HEK293 (cell line): ENCODE data around the gene FMN1.

ENCODE experiments used
- CTCF ChIA-PET: fragments of 350-600 bp; formaldehyde crosslinking; extraction: SDS; loops from one replicate; lab custom pipeline; 2021; ENCODE audit warnings: antibody characterized with exemption; lab: Yijun Ruan, JAX
- POLR2A ChIA-PET: fragments of 300-600 bp; formaldehyde crosslinking; extraction: SDS; loops from one replicate; lab custom pipeline; 2020; ENCODE audit warnings: antibody characterized with exemption, inconsistent platforms; lab: Yijun Ruan, JAX
- H3K27ac ChIP-seq: fragments of 200-500 bp; sonication (Bioruptor generic); 2 replicates; pipeline ENCODE4 v1.5.1; 2014; ENCODE audit warnings: low read depth, low read length, control low read depth, inconsistent platforms; ENCODE audit errors: extremely low read depth
- H3K36me3 ChIP-seq, 2 experiments: fragments of 200-500 bp in 1 of 2; sonication (Bioruptor generic) in 1 of 2; 1 replicate in 1 of 2; 2 replicates in 1 of 2; pipeline ENCODE4 v1.5.1; 2014 to 2017; ENCODE audit warnings: inconsistent platforms in 2 of 2, low read length in 2 of 2; ENCODE audit not compliant: control insufficient read depth in 2 of 2, insufficient read depth in 1 of 2
- H3K4me1 ChIP-seq: fragments of 200-500 bp; sonication (Bioruptor generic); 2 replicates; pipeline ENCODE4 v1.5.1; 2014; ENCODE audit warnings: mild to moderate bottlenecking, low read length, inconsistent platforms; ENCODE audit not compliant: control insufficient read depth, insufficient read depth
- H3K4me3 ChIP-seq: 2 replicates; pipeline ENCODE4 v1.5.1; 2011; ENCODE audit warnings: low read depth, mild to moderate bottlenecking, control low read depth, low read length, moderate library complexity
- H3K9me3 ChIP-seq: fragments of 200-500 bp; sonication (Bioruptor generic); 2 replicates; pipeline ENCODE4 v1.5.1; 2014; ENCODE audit warnings: low read depth, low read length, inconsistent platforms; ENCODE audit not compliant: control insufficient read depth, insufficient read depth
- BCL11A ChIP-seq: fragments of 450-650 bp; formaldehyde crosslinking; IDR thresholded peaks from 2 replicates; pipeline ENCODE4 v1.5.1; 2016; ENCODE audit warnings: low read depth, missing biosample characterization, missing genetic modification characterization
- BCL11B ChIP-seq: fragments of 450-650 bp; formaldehyde crosslinking; IDR thresholded peaks from 2 replicates; pipeline ENCODE4 v1.5.1; 2016; ENCODE audit warnings: low read depth, missing biosample characterization, missing genetic modification characterization
- GLIS1 ChIP-seq: fragments of 450-650 bp; formaldehyde crosslinking; IDR thresholded peaks from 2 replicates; pipeline ENCODE4 v1.5.1; 2016; ENCODE audit warnings: missing biosample characterization, missing genetic modification characterization
- IKZF3 ChIP-seq: fragments of 450-650 bp; IDR thresholded peaks from 2 replicates; pipeline ENCODE4 v1.5.0; 2018; ENCODE audit warnings: missing biosample characterization, mild to moderate bottlenecking, missing genetic modification characterization, moderate library complexity
- YY2 ChIP-seq: fragments of 450-650 bp; formaldehyde crosslinking; IDR thresholded peaks from 2 replicates; pipeline ENCODE4 v1.5.1; 2016; ENCODE audit warnings: missing biosample characterization, missing genetic modification characterization
- ZBTB1 ChIP-seq: fragments of 450-650 bp; formaldehyde crosslinking; IDR thresholded peaks from 2 replicates; pipeline ENCODE4 v1.5.1; 2016; ENCODE audit warnings: missing biosample characterization, missing genetic modification characterization
- ZNF202 ChIP-seq: fragments of 450-650 bp; formaldehyde crosslinking; IDR thresholded peaks from 2 replicates; pipeline ENCODE4 v1.5.1; 2016; ENCODE audit warnings: missing biosample characterization, missing genetic modification characterization, borderline replicate concordance
- ZNF221 ChIP-seq: fragments of 450-650 bp; formaldehyde crosslinking; IDR thresholded peaks from 2 replicates; pipeline ENCODE4 v1.5.1; 2017; ENCODE audit warnings: missing biosample characterization, missing genetic modification characterization, borderline replicate concordance
- ZNF223 ChIP-seq: fragments of 450-650 bp; formaldehyde crosslinking; IDR thresholded peaks from 2 replicates; pipeline ENCODE4 v1.5.1; 2016; ENCODE audit warnings: missing biosample characterization, missing genetic modification characterization
- ZNF571 ChIP-seq: fragments of 450-650 bp; formaldehyde crosslinking; IDR thresholded peaks from 2 replicates; pipeline ENCODE4 v1.5.0; 2017; ENCODE audit warnings: missing biosample characterization, missing genetic modification characterization
- ZNF660 ChIP-seq: fragments of 450-650 bp; IDR thresholded peaks from 2 replicates; pipeline ENCODE4 v1.5.1; 2018; ENCODE audit warnings: missing biosample characterization, mild to moderate bottlenecking, missing genetic modification characterization
- ZNF791 ChIP-seq: fragments of 450-650 bp; formaldehyde crosslinking; IDR thresholded peaks from 2 replicates; pipeline ENCODE4 v1.5.1; 2016; ENCODE audit warnings: missing biosample characterization, missing genetic modification characterization
- TF ChIP-seq, protein P1 (sequence below): fragments of 450-650 bp; formaldehyde crosslinking; IDR thresholded peaks from 2 replicates; pipeline ENCODE4 v1.5.1; 2016; ENCODE audit warnings: missing biosample characterization, missing genetic modification characterization
- TF ChIP-seq, protein P2 (sequence below): fragments of 450-650 bp; formaldehyde crosslinking; IDR thresholded peaks from 2 replicates; pipeline ENCODE4 v1.5.1; 2016; ENCODE audit warnings: missing biosample characterization, missing genetic modification characterization
- TF ChIP-seq, protein P3 (sequence below): fragments of 450-650 bp; formaldehyde crosslinking; IDR thresholded peaks from 2 replicates; pipeline ENCODE4 v1.5.1; 2016; ENCODE audit warnings: missing biosample characterization, missing genetic modification characterization
- TF ChIP-seq, protein P4 (sequence below): fragments of 450-650 bp; formaldehyde crosslinking; conservative IDR thresholded peaks from 2 replicates; pipeline ENCODE4 v1.5.1; 2016; ENCODE audit warnings: low read depth, missing biosample characterization, missing genetic modification characterization

FMN1 gene

DNA sequence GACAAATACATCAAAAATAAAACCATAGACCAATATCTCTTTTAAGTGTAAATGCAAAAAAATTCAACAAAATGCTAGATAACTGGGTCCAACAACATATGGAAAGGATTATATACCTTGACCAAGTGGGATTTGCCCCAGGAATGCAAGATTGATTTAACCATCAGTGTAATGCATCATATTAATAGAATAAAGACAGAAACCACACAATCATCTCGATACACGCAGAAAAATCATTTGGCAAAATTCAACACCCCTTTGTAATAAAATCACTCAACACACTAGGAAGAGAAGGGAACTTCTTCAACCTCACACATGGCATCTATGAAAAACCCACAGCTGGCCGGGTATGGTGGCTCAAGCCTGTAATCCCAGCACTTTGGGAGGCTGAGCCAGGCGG lies 457.2 kb downstream of the FMN1 start (continued):
- TF ChIP-seq, protein P1, sequence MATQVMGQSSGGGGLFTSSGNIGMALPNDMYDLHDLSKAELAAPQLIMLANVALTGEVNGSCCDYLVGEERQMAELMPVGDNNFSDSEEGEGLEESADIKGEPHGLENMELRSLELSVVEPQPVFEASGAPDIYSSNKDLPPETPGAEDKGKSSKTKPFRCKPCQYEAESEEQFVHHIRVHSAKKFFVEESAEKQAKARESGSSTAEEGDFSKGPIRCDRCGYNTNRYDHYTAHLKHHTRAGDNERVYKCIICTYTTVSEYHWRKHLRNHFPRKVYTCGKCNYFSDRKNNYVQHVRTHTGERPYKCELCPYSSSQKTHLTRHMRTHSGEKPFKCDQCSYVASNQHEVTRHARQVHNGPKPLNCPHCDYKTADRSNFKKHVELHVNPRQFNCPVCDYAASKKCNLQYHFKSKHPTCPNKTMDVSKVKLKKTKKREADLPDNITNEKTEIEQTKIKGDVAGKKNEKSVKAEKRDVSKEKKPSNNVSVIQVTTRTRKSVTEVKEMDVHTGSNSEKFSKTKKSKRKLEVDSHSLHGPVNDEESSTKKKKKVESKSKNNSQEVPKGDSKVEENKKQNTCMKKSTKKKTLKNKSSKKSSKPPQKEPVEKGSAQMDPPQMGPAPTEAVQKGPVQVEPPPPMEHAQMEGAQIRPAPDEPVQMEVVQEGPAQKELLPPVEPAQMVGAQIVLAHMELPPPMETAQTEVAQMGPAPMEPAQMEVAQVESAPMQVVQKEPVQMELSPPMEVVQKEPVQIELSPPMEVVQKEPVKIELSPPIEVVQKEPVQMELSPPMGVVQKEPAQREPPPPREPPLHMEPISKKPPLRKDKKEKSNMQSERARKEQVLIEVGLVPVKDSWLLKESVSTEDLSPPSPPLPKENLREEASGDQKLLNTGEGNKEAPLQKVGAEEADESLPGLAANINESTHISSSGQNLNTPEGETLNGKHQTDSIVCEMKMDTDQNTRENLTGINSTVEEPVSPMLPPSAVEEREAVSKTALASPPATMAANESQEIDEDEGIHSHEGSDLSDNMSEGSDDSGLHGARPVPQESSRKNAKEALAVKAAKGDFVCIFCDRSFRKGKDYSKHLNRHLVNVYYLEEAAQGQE (tag by site-specific recombination): no peak

DNA sequence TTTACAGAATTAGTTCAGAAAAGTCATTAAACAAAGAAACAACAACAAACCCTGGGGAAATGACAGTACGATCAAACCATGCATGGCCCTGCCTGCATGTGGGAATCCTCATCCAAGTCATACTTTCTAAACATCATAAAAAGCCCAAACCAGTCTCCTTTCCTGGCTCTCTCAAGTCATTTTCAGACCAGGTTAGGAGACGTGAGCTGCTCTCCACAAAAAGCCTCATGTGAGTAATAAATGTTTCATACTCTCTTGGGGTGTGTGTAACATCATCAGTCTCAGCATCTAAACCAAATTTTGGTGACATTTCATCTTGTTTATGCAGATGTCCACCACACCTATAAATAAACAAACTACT lies 457.8 kb downstream of the FMN1 start:
- CTCF ChIA-PET: interaction anchor here (0.6 kb wide), 1 partner anchor 74 kb away, joined by 4 read pairs; no protein-coding TSS in a partner anchor
- Histone ChIP-seq H3K4me1 (no peaks in the 10 kb centered on the region), H3K9me3 (no peaks in the 10 kb centered on the region), H3K27ac (no peak overlapping the region), H3K4me3 (no peak overlapping the region), H3K36me3 (no peaks in the 10 kb centered on the region)
- POLR2A ChIA-PET: interaction anchor here (0.6 kb wide), 1 partner anchor 82 kb away, joined by 6 read pairs; no protein-coding TSS in a partner anchor
- TF ChIP-seq IKZF3 (tag by site-specific recombination): no peak
- TF ChIP-seq ZNF571: no peak
- no peak for TF ChIP-seq ZNF202 (tag by site-specific recombination)
- TF ChIP-seq GLIS1 (tag by site-specific recombination): no peak
- no peak for TF ChIP-seq ZNF221 (tag by site-specific recombination)
- no peak for TF ChIP-seq ZNF223
- no peak for TF ChIP-seq ZNF660
- no peak for TF ChIP-seq ZBTB1 (tag by site-specific recombination)
- no peak for TF ChIP-seq BCL11B
- TF ChIP-seq, protein P2, sequence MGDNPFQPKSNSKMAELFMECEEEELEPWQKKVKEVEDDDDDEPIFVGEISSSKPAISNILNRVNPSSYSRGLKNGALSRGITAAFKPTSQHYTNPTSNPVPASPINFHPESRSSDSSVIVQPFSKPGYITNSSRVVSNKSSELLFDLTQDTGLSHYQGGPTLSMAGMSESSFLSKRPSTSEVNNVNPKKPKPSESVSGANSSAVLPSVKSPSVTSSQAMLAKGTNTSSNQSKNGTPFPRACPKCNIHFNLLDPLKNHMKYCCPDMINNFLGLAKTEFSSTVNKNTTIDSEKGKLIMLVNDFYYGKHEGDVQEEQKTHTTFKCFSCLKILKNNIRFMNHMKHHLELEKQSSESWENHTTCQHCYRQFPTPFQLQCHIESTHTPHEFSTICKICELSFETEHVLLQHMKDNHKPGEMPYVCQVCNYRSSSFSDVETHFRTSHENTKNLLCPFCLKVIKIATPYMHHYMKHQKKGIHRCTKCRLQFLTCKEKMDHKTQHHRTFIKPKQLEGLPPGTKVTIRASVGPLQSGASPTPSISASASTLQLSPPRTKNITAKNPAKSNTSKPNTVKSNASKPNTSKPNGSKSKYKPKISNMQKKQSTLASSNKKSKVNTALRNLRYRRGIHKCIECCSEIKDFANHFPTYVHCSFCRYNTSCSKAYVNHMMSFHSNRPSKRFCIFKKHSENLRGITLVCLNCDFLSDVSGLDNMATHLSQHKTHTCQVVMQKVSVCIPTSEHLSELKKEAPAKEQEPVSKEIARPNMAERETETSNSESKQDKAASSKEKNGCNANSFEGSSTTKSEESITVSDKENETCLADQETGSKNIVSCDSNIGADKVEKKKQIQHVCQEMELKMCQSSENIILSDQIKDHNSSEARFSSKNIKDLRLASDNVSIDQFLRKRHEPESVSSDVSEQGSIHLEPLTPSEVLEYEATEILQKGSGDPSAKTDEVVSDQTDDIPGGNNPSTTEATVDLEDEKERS: no peak
- TF ChIP-seq, protein P3, sequence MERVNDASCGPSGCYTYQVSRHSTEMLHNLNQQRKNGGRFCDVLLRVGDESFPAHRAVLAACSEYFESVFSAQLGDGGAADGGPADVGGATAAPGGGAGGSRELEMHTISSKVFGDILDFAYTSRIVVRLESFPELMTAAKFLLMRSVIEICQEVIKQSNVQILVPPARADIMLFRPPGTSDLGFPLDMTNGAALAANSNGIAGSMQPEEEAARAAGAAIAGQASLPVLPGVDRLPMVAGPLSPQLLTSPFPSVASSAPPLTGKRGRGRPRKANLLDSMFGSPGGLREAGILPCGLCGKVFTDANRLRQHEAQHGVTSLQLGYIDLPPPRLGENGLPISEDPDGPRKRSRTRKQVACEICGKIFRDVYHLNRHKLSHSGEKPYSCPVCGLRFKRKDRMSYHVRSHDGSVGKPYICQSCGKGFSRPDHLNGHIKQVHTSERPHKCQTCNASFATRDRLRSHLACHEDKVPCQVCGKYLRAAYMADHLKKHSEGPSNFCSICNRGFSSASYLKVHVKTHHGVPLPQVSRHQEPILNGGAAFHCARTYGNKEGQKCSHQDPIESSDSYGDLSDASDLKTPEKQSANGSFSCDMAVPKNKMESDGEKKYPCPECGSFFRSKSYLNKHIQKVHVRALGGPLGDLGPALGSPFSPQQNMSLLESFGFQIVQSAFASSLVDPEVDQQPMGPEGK: no peak
- TF ChIP-seq BCL11A (tag by site-specific recombination): no peak
- TF ChIP-seq, protein P4, sequence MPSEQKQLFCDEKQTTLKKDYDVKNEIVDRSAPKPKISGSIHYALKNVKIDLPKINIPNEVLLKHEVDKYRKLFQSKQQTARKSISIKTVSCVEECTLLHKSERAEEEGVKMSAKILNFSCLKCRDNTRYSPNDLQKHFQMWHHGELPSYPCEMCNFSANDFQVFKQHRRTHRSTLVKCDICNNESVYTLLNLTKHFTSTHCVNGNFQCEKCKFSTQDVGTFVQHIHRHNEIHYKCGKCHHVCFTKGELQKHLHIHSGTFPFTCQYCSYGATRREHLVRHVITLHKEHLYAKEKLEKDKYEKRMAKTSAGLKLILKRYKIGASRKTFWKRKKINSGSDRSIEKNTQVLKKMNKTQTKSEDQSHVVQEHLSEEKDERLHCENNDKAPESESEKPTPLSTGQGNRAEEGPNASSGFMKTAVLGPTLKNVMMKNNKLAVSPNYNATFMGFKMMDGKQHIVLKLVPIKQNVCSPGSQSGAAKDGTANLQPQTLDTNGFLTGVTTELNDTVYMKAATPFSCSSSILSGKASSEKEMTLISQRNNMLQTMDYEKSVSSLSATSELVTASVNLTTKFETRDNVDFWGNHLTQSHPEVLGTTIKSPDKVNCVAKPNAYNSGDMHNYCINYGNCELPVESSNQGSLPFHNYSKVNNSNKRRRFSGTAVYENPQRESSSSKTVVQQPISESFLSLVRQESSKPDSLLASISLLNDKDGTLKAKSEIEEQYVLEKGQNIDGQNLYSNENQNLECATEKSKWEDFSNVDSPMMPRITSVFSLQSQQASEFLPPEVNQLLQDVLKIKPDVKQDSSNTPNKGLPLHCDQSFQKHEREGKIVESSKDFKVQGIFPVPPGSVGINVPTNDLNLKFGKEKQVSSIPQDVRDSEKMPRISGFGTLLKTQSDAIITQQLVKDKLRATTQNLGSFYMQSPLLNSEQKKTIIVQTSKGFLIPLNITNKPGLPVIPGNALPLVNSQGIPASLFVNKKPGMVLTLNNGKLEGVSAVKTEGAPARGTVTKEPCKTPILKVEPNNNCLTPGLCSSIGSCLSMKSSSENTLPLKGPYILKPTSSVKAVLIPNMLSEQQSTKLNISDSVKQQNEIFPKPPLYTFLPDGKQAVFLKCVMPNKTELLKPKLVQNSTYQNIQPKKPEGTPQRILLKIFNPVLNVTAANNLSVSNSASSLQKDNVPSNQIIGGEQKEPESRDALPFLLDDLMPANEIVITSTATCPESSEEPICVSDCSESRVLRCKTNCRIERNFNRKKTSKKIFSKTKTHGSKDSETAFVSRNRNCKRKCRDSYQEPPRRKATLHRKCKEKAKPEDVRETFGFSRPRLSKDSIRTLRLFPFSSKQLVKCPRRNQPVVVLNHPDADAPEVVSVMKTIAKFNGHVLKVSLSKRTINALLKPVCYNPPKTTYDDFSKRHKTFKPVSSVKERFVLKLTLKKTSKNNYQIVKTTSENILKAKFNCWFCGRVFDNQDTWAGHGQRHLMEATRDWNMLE (tag by site-specific recombination): no peak
- TF ChIP-seq YY2 (tag by site-specific recombination): no peak
- TF ChIP-seq ZNF791 (tag by site-specific recombination): no peak
